GM19239 (cell line): ENCODE results near the gene ARHGDIA.

Source experiments
- DNase-seq: peaks from one replicate; pipeline ENCODE4 v3.0.0; 2011; ENCODE audit warnings: low spot score; ENCODE audit not compliant: insufficient read length
- FAIRE-seq: peaks from 2 replicates; lab custom pipeline; 2011; peaks lifted over from hg19 to GRCh38; lab: Jason Lieb, UNC

ARHGDIA gene

GRCh38 chr17:81831957-81832607, 39.1 kb downstream of the ARHGDIA start:
- DNase-seq, result no peak
- no peak for FAIRE-seq

- FAIRE-seq (no peak), DNase-seq (no peak)
These were observed 39.6 kb downstream of the ARHGDIA start for GRCh38 chr17:81831563-81831956.

DNA sequence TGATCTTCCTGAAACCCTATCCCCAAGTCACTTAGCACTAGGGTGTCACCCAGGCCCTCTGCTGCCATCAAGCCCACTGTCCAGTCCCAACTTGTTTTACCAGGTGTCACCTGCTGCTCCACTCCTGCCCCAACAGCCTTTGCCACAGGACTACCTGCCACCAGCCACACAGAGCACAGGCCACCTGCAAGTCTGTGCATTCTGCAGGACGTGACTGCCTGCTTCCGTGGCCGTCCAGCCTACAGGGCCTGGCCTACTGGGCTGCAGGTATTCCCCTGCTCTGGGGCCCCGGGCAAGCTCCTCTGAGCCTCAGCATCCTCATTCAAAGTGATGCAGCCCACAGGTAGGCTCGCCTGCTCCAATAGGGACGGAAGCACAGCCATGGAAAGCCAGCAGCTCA, 41.3 kb downstream of the ARHGDIA start:
- DNase-seq, result no peak
- FAIRE-seq, result no peak

GRCh38 chr17:81828656-81829055, 42.5 kb downstream of the ARHGDIA start:
- DNase-seq (no peak), FAIRE-seq (no peak)

DNA sequence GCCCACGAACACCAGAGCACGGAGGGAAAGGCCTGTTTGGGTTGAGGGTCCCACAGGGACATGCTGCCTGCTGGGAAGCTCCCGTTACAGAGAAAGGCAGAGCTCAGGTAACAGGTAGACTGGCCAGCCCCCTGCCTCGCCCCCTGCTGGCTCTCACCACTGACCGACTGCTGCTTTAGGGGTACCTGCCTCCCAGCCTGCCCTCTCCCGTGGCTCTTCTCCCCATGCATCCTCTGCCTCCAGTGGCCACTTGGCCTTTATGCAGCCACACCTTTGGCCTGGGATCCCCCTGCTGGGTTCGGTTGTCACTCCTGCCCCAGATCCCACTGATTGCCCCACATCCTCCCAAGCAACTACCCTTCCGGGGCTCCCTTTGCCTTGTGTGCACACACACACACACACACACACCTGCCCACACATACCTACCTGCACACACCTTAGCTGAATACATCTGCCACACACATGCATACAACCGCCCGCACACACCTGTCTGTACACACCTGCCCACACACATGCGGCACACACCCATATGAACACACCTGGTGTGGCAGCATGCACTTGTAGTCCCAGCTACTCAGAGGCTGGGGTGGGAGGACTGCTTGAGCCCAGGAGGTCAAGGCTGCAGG, 45.2 kb downstream of the ARHGDIA start:
- FAIRE-seq (no peak), DNase-seq (no peak)

GRCh38 chr17:81824595-81824994, 46.5 kb downstream of the ARHGDIA start:
- no peak for DNase-seq
- FAIRE-seq, result no peak

- FAIRE-seq (no peak), DNase-seq (no peak)
These were observed 47.2 kb downstream of the ARHGDIA start for GRCh38 chr17:81823820-81824550.

GRCh38 chr17:81822996-81823819, 47.9 kb downstream of the ARHGDIA start:
- FAIRE-seq (no peak), DNase-seq (no peak)

GRCh38 chr17:81822312-81822637, 48.9 kb downstream of the ARHGDIA start:
- no peak for FAIRE-seq
- DNase-seq, result no peak

- DNase-seq (no peak), FAIRE-seq (no peak)
These were observed 49.4 kb downstream of the ARHGDIA start for GRCh38 chr17:81821603-81822311.

- FAIRE-seq, result no peak
- DNase-seq, result no peak
These were observed 50.0 kb downstream of the ARHGDIA start for GRCh38 chr17:81821147-81821546.

DNA sequence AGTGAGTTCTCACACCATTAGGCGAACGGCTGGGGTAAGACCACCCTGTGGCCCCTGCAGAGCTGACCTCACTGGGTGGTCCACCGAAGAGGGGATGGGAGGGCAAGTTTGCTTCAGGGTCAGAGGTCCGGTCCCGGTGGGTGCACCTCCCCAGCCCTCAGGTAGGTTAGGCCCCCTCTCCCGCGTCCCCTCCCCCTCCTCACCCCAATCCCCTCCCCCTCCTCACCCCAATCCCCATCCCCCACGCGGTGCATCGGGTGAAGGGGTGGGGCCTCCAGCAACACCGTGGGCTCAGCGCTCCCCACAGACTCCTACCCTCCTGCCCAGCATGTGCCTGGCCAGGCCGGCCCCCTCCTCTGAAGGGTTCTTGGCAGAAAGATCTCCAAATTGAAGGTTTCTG, 51.4 kb downstream of the ARHGDIA start:
- DNase-seq (no peak), FAIRE-seq (no peak)

GRCh38 chr17:81817758-81818147, 53.4 kb downstream of the ARHGDIA start:
- DNase-seq (no peak), FAIRE-seq (no peak)
